H1 (cell line): ENCODE results near the gene KREMEN1. TPM values are rescaled to one million over a fixed set of nuclear protein-coding genes. Genes with fewer than 3 reads are reported as not detected.
A peak's percentile ranks its signal among the peaks of the same experiment; 100 is the strongest.

Experiments used
- CTCF ChIA-PET: fragments of 300-600 bp; sonication (Branson Sonifier 250); formaldehyde crosslinking; loops from one replicate; lab custom pipeline; 2021; ENCODE audit not compliant: partially characterized antibody; lab: Charles Lee
- POLR2A ChIA-PET: fragments of 300-600 bp; sonication (Branson Sonifier 250); formaldehyde crosslinking; loops from one replicate; lab custom pipeline; 2021; ENCODE audit warnings: inconsistent platforms; ENCODE audit not compliant: partially characterized antibody; lab: Charles Lee
- DNase-seq, 2 experiments: peaks; one replicate each; pipeline versions ENCODE4 v3.0.0 to v3.0.0-alpha.2; 2010 to 2022; ENCODE audit warnings: low spot score in 2 of 2, low read depth in 1 of 2, mixed read lengths in 1 of 2
- FAIRE-seq: peaks from 2 replicates; lab custom pipeline; 2011; peaks lifted over from hg19 to GRCh38; lab: Jason Lieb, UNC
- H2AFZ ChIP-seq: 2 replicates; pipeline ENCODE4 v1.8.1; 2012; ENCODE audit warnings: low read length, inconsistent platforms
- H2AK5ac ChIP-seq: 2 replicates; pipeline ENCODE4 v1.6.1; 2013; ENCODE audit warnings: low read depth, low read length
- H2BK120ac ChIP-seq: replicated peaks from 2 replicates; pipeline ENCODE3; 2013; ENCODE audit warnings: low read depth, low read length, inconsistent platforms
- H2BK12ac ChIP-seq: 2 replicates; pipeline ENCODE4 v1.6.1; 2013; ENCODE audit warnings: low read depth, low read length
- H2BK15ac ChIP-seq: 2 replicates; pipeline ENCODE4 v1.6.1; 2013; ENCODE audit warnings: low read length
- H2BK20ac ChIP-seq: 2 replicates; pipeline ENCODE4 v1.6.1; 2013; ENCODE audit warnings: low read length
- H2BK5ac ChIP-seq: 2 replicates; pipeline ENCODE4 v1.6.1; 2013; ENCODE audit warnings: low read depth, low read length
- H3K14ac ChIP-seq: 2 replicates; pipeline ENCODE4 v1.6.1; 2013; ENCODE audit warnings: inconsistent platforms; ENCODE audit not compliant: insufficient read length
- H3K18ac ChIP-seq: 2 replicates; pipeline ENCODE4 v1.6.1; 2013; ENCODE audit warnings: low read length; ENCODE audit errors: extremely low read depth
- H3K23ac ChIP-seq: 2 replicates; pipeline ENCODE4 v1.6.1; 2013; ENCODE audit warnings: inconsistent platforms; ENCODE audit not compliant: insufficient read length
- H3K23me2 ChIP-seq: 2 replicates; pipeline ENCODE4 v1.6.1; 2013; ENCODE audit warnings: low read depth, low read length
- H3K27ac ChIP-seq: 2 replicates; pipeline ENCODE4 v1.6.1; 2011; ENCODE audit warnings: low read depth, low read length, inconsistent platforms
- H3K27me3 ChIP-seq, 4 experiments: replicated peaks in 1 of 4; 1 replicate in 1 of 4; 2 replicates in 3 of 4; pipeline versions ENCODE4 v1.6.1 to v1.8.1; 2011 to 2013; ENCODE audit warnings: low read length in 3 of 4, mild to moderate bottlenecking in 3 of 4, inconsistent platforms in 2 of 4, mixed read lengths in 2 of 4, moderate library complexity in 1 of 4; ENCODE audit not compliant: control insufficient read depth in 3 of 4, insufficient read depth in 3 of 4; ENCODE audit errors: extremely low read depth in 1 of 4
- H3K36me3 ChIP-seq, 4 experiments: 2 replicates each; pipeline versions ENCODE4 v1.6.1 to v1.8.1; 2011 to 2013; ENCODE audit warnings: mild to moderate bottlenecking in 4 of 4, low read length in 3 of 4, moderate library complexity in 2 of 4, control low read depth in 1 of 4, inconsistent platforms in 1 of 4; ENCODE audit not compliant: insufficient read depth in 4 of 4, control insufficient read depth in 2 of 4
- H3K4ac ChIP-seq: replicated peaks from 2 replicates; pipeline ENCODE3; 2013; ENCODE audit warnings: low read length, low read depth, mixed read lengths, inconsistent platforms; ENCODE audit not compliant: insufficient read length
- H3K4me1 ChIP-seq, 4 experiments: replicated peaks in 1 of 4; 1 replicate in 1 of 4; 2 replicates in 3 of 4; pipeline versions ENCODE4 v1.6.1 to v1.8.1; 2011 to 2013; ENCODE audit warnings: low read length in 3 of 4, inconsistent platforms in 2 of 4, mixed read lengths in 1 of 4; ENCODE audit not compliant: insufficient read depth in 4 of 4, control insufficient read depth in 3 of 4
- H3K4me2 ChIP-seq, 2 experiments: 2 replicates each; pipeline versions ENCODE4 v1.6.1 to v1.8.1; 2011 to 2013; ENCODE audit warnings: low read depth in 2 of 2, low read length in 2 of 2, control low read depth in 1 of 2, inconsistent platforms in 1 of 2, mild to moderate bottlenecking in 1 of 2; ENCODE audit not compliant: insufficient read depth in 1 of 2
- H3K4me3 ChIP-seq, 4 experiments: fragments of 200-600, 300-600 bp in 1 of 4; sonication (generic), shearing (Covaris generic), sonication (Bioruptor Twin) in 1 of 4; 2 replicates each; pipeline versions ENCODE4 v1.5.1 to v1.8.1; 2011 to 2016; ENCODE audit warnings: low read length in 4 of 4, low read depth in 3 of 4, control low read depth in 2 of 4, inconsistent platforms in 2 of 4, mild to moderate bottlenecking in 2 of 4, mixed read lengths in 1 of 4, moderate library complexity in 1 of 4; ENCODE audit not compliant: insufficient read depth in 2 of 4; ENCODE audit errors: extremely low read depth in 1 of 4
- H3K56ac ChIP-seq: replicated peaks from 2 replicates; pipeline ENCODE3; 2013; ENCODE audit warnings: low read depth, mild to moderate bottlenecking, mixed read lengths, low read length, inconsistent platforms; ENCODE audit not compliant: insufficient read length
- H3K79me1 ChIP-seq: 2 replicates; pipeline ENCODE4 v1.6.1; 2013; ENCODE audit warnings: low read depth, low read length, control low read depth
- H3K79me2 ChIP-seq, 2 experiments: 2 replicates each; pipeline versions ENCODE4 v1.6.1 to v1.8.1; 2012 to 2013; ENCODE audit warnings: low read length in 2 of 2, mild to moderate bottlenecking in 2 of 2, inconsistent platforms in 1 of 2; ENCODE audit not compliant: insufficient read depth in 2 of 2, control insufficient read depth in 1 of 2
- H3K9ac ChIP-seq, 4 experiments: replicated peaks in 1 of 4; 1 replicate in 1 of 4; 2 replicates in 3 of 4; pipeline versions ENCODE4 v1.6.1 to v1.8.1; 2011 to 2013; ENCODE audit warnings: low read depth in 3 of 4, low read length in 3 of 4, control low read depth in 2 of 4, mild to moderate bottlenecking in 2 of 4, moderate library complexity in 2 of 4, inconsistent platforms in 1 of 4; ENCODE audit errors: extremely low read depth in 1 of 4
- H3K9me3 ChIP-seq, 2 experiments: 2 replicates each; pipeline versions ENCODE4 v1.6.1 to v1.8.1; 2012 to 2013; ENCODE audit warnings: mild to moderate bottlenecking in 2 of 2, moderate library complexity in 2 of 2, control low read depth in 1 of 2, inconsistent platforms in 1 of 2, low read depth in 1 of 2, low read length in 1 of 2, mixed read lengths in 1 of 2; ENCODE audit not compliant: insufficient read depth in 2 of 2
- H4K20me1 ChIP-seq, 2 experiments: replicated peaks in 1 of 2; 2 replicates each; pipeline versions ENCODE3 to v1.8.1; 2011 to 2013; ENCODE audit warnings: inconsistent platforms in 2 of 2, low read length in 2 of 2, mild to moderate bottlenecking in 1 of 2; ENCODE audit not compliant: insufficient read depth in 2 of 2, control insufficient read depth in 1 of 2
- H4K5ac ChIP-seq: 2 replicates; pipeline ENCODE4 v1.6.1; 2013; ENCODE audit warnings: low read length, low read depth, mixed read lengths, inconsistent platforms; ENCODE audit not compliant: insufficient read length
- H4K8ac ChIP-seq: 2 replicates; pipeline ENCODE4 v1.8.0; 2013; ENCODE audit warnings: mild to moderate bottlenecking, moderate library complexity, low read length, inconsistent platforms; ENCODE audit not compliant: insufficient read depth; ENCODE audit errors: extremely low read depth
- H4K91ac ChIP-seq: replicated peaks from 2 replicates; pipeline ENCODE3; 2013; ENCODE audit warnings: low read length, mixed read lengths, inconsistent platforms; ENCODE audit not compliant: insufficient read length
- RAD21 ChIP-seq, 2 experiments: IDR thresholded peaks in 1 of 2; conservative IDR thresholded peaks in 1 of 2; 2 replicates each; pipeline ENCODE4 v1.6.1; 2011; ENCODE audit warnings: low read depth in 2 of 2, low read length in 2 of 2, improper control_type of control experiment in 1 of 2, inconsistent platforms in 1 of 2, mild to moderate bottlenecking in 1 of 2, moderate library complexity in 1 of 2
- SP1 ChIP-seq: IDR thresholded peaks from 2 replicates; pipeline ENCODE4 v1.6.1; 2011; ENCODE audit warnings: low read depth, low read length
- TAF1 ChIP-seq: IDR thresholded peaks from 2 replicates; pipeline ENCODE4 v1.6.1; 2011; ENCODE audit warnings: mild to moderate bottlenecking, low read depth, low read length
- WGBS, 2 experiments: shearing (Covaris generic) in 1 of 2; methylation state at CpG; one replicate each; pipeline versions ENCODE4 v1.1.6 to v1.1.7; 2013 to 2015; ENCODE audit warnings: low lambda C conversion rate in 2 of 2, mixed read lengths in 2 of 2, inconsistent platforms in 1 of 2, low coverage in 1 of 2, missing lambda C conversion rate in 1 of 2; ENCODE audit not compliant: insufficient replicate concordance in 2 of 2, insufficient coverage in 1 of 2, insufficient read length in 1 of 2; ENCODE audit errors: extremely low coverage in 1 of 2, missing lambda C conversion rate in 1 of 2; 5-methylcytosine and 5-hydroxymethylcytosine counted together
- polyA plus RNA-seq, 7 experiments: library from polyadenylated mRNA; depleted of rRNA in 3 of 7; stranded (reverse) in 5 of 7; unstranded in 2 of 7; fragments of >200 nt in 5 of 7; fragments of 200-250 nt in 2 of 7; gene quantifications; 1 replicate in 5 of 7; 2 replicates in 1 of 7; 4 replicates in 1 of 7; pipeline versions ENCODE4 v1.2.1 to v1.2.3, GENCODE V29; 2011 to 2013; ENCODE audit warnings: missing spikeins in 2 of 7, mixed read lengths in 2 of 7
- total RNA-seq: library from RNA; stranded (reverse); fragmentation: NEBNext Ultra II Directional; extraction: Animal tissue kit (Norgen Biotek cat#: 25700); gene quantifications from 2 replicates; pipeline ENCODE4 v1.2.1, GENCODE V29; 2021
- TF ChIP-seq, protein P1 (sequence below), 3 experiments: IDR thresholded peaks; 1 replicate in 2 of 3; 2 replicates in 1 of 3; pipeline versions ENCODE4 v1.5.1 to v1.6.1; 2011; ENCODE audit warnings: low read length in 3 of 3, mild to moderate bottlenecking in 3 of 3, inconsistent platforms in 2 of 3, low read depth in 1 of 3, moderate library complexity in 1 of 3; ENCODE audit not compliant: insufficient read depth in 1 of 3; ENCODE audit errors: control extremely low read depth in 1 of 3

Gene KREMEN1
- total and polyA plus RNA-seq, 2 of the 8 experiments (the other 6 are each of a cell fraction or from before 2014, with no cell fraction given), result 2.1 to 3.2 TPM

GRCh38 chr22:29112121-29112520 is 39.3 kb downstream of the KREMEN1 start:
- Histone ChIP-seq H3K4me1 (peaks cover 0 to 2% (median 0%) of the 10 kb centered on the region in 4 experiments; a peak in 1 of 7 replicates), H3K56ac (no peak overlapping the region), H3K18ac (no peak overlapping the region), H3K79me2 (no peaks in the 10 kb centered on the region), H4K8ac (no peak overlapping the region), H3K23ac (no peak overlapping the region), H3K79me1 (no peaks in the 10 kb centered on the region), H4K5ac (no peak overlapping the region), H2AK5ac (no peak overlapping the region), H2BK120ac (no peak overlapping the region), H3K9ac (no peak overlapping the region), H3K4me2 (no peak overlapping the region), H2AFZ (no peak overlapping the region), H3K14ac (no peak overlapping the region), H4K20me1 (no peaks in the 10 kb centered on the region), H3K36me3 (no peaks in the 10 kb centered on the region), H2BK12ac (no peak overlapping the region), H4K91ac (no peak overlapping the region), H3K4me3 (no peak overlapping the region), H2BK20ac (no peak overlapping the region), H2BK5ac (no peak overlapping the region), H3K4ac (no peak overlapping the region), H3K9me3 (no peaks in the 10 kb centered on the region), H2BK15ac (no peak overlapping the region), H3K23me2 (no peaks in the 10 kb centered on the region), H3K27me3 (no peaks in the 10 kb centered on the region), H3K27ac (no peak overlapping the region)
- FAIRE-seq (no peak), DNase-seq (no peak)
- TF ChIP-seq, protein P1, sequence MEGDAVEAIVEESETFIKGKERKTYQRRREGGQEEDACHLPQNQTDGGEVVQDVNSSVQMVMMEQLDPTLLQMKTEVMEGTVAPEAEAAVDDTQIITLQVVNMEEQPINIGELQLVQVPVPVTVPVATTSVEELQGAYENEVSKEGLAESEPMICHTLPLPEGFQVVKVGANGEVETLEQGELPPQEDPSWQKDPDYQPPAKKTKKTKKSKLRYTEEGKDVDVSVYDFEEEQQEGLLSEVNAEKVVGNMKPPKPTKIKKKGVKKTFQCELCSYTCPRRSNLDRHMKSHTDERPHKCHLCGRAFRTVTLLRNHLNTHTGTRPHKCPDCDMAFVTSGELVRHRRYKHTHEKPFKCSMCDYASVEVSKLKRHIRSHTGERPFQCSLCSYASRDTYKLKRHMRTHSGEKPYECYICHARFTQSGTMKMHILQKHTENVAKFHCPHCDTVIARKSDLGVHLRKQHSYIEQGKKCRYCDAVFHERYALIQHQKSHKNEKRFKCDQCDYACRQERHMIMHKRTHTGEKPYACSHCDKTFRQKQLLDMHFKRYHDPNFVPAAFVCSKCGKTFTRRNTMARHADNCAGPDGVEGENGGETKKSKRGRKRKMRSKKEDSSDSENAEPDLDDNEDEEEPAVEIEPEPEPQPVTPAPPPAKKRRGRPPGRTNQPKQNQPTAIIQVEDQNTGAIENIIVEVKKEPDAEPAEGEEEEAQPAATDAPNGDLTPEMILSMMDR (IDR thresholded peaks at IDR 0.05; ENCODE audit: control extremely low read depth in 1 of 3, insufficient read depth in 1 of 3, low read depth in 1 of 3, low read length in 3 of 3), result peak in 2 of 3 experiments; percentile 15 to 25; a peak in 2 of 4 replicates
- TF ChIP-seq TAF1 (no peak), RAD21 (IDR thresholded peaks at IDR 0.05 in 1 of 2, conservative IDR thresholded peaks at IDR 0.05 in 1 of 2; ENCODE audit: low read depth in 2 of 2, low read length in 2 of 2) (peak; percentile 37 to 49), SP1 (no peak)
- ChIA-PET CTCF (interaction anchor here (0.6 to 2.1 kb wide), 7 partner anchors 29 to 259 kb away, joined by 3 to 7 read pairs (median 4); no protein-coding TSS in a partner anchor), POLR2A (no interaction called here)
- WGBS, 2 experiments, result 90% methylated on average over 3 of the region's 3 CpGs; no CpG with 5 or more reads in 1 of the 2 experiments
